HepG2 (cell line): ENCODE results near the gene EEFSEC. TPM values are rescaled to one million over a fixed set of nuclear protein-coding genes. Genes with fewer than 3 reads are reported as not detected.

Experiments
- AKAP8 ChIP-seq: sonication (generic); formaldehyde crosslinking; IDR thresholded peaks from 2 replicates; pipeline ENCODE4 v1.5.1; 2020; ENCODE audit warnings: mild to moderate bottlenecking, missing genetic modification reagents
- ATF1 ChIP-seq: IDR thresholded peaks from 2 replicates; pipeline ENCODE4 v1.6.1; 2016; ENCODE audit warnings: mild to moderate bottlenecking, control low read depth
- BCL3 ChIP-seq: sonication (generic); formaldehyde crosslinking; IDR thresholded peaks from 2 replicates; pipeline ENCODE4 v1.5.1; 2020; ENCODE audit warnings: mild to moderate bottlenecking, missing genetic modification reagents, moderate library complexity
- ERF ChIP-seq: IDR thresholded peaks from 2 replicates; pipeline ENCODE4 v1.6.1; 2018; ENCODE audit warnings: missing biosample characterization, missing genetic modification reagents
- HNRNPUL1 ChIP-seq: fragments of 200-400 bp; formaldehyde crosslinking; IDR thresholded peaks from 2 replicates; pipeline ENCODE4 v1.6.1; 2017; ENCODE audit warnings: low read depth, mild to moderate bottlenecking, low read length, moderate library complexity
- HOXA3 ChIP-seq: sonication (generic); formaldehyde crosslinking; IDR thresholded peaks from 2 replicates; pipeline ENCODE4 v1.5.0; 2020; ENCODE audit warnings: missing genetic modification reagents
- RAD21 ChIP-seq: fragments of 450-650 bp; formaldehyde crosslinking; IDR thresholded peaks from 2 replicates; pipeline ENCODE4 v1.5.0; 2020; ENCODE audit warnings: mild to moderate bottlenecking
- RBM22 ChIP-seq: fragments of 200-400 bp; formaldehyde crosslinking; optimal IDR thresholded peaks from 2 replicates; pipeline ENCODE3; 2017; ENCODE audit warnings: mild to moderate bottlenecking, low read length, moderate library complexity
- SAP130 ChIP-seq: IDR thresholded peaks from 2 replicates; pipeline ENCODE4 v1.6.1; 2016; ENCODE audit warnings: low read depth
- SETDB1 ChIP-seq: sonication (generic); formaldehyde crosslinking; IDR thresholded peaks from 2 replicates; pipeline ENCODE4 v1.5.1; 2020; ENCODE audit warnings: missing genetic modification reagents, mild to moderate bottlenecking, borderline replicate concordance
- ZC3H13 ChIP-seq: sonication (generic); formaldehyde crosslinking; IDR thresholded peaks from 2 replicates; pipeline ENCODE4 v1.8.1; 2023; ENCODE audit warnings: mild to moderate bottlenecking, missing genetic modification reagents, moderate library complexity
- polyA plus RNA-seq, 8 experiments: library from polyadenylated mRNA; depleted of rRNA in 3 of 8; stranded (reverse) in 7 of 8; unstranded in 1 of 8; fragments of >200 nt; fragmentation: Illumina TruSeq in 4 of 8; extraction: Trizol in 4 of 8; gene quantifications; 2 replicates each; pipeline versions ENCODE4 v1.2.1 to v1.2.3, GENCODE V29; 2011 to 2016; ENCODE audit warnings: low read depth in 4 of 8, missing spikeins in 1 of 8, mixed read lengths in 1 of 8; ENCODE audit not compliant: insufficient read depth in 1 of 8
- total RNA-seq, 5 experiments: library from RNA; depleted of rRNA; stranded (reverse); fragments of >200 nt; fragmentation: Illumina TruSeq; extraction: Trizol; gene quantifications; 2 replicates each; pipeline ENCODE4 v1.2.3, GENCODE V29; 2016; ENCODE audit warnings: low read depth in 1 of 5
- TF ChIP-seq, protein P1 (sequence below): sonication (generic); formaldehyde crosslinking; IDR thresholded peaks from 2 replicates; pipeline ENCODE4 v1.4.0; 2020; ENCODE audit warnings: missing genetic modification reagents, borderline replicate concordance
- TF ChIP-seq, protein P2 (sequence below): sonication (generic); formaldehyde crosslinking; IDR thresholded peaks from 2 replicates; pipeline ENCODE4 v1.5.0; 2020; ENCODE audit warnings: mild to moderate bottlenecking, missing genetic modification reagents, moderate library complexity
- TF ChIP-seq, protein P3 (sequence below): sonication (generic); formaldehyde crosslinking; IDR thresholded peaks from 2 replicates; pipeline ENCODE4 v1.5.1; 2020; ENCODE audit warnings: mild to moderate bottlenecking, missing genetic modification reagents, moderate library complexity
- TF ChIP-seq, protein P4 (sequence below): sonication (generic); formaldehyde crosslinking; IDR thresholded peaks from 2 replicates; pipeline ENCODE4 v1.4.0; 2020; ENCODE audit warnings: mild to moderate bottlenecking, missing genetic modification reagents, borderline replicate concordance

The EEFSEC gene
- total and polyA plus RNA-seq, 2 of the 13 experiments (the other 11 are each of a cell fraction or from before 2014, with no cell fraction given) = 6.4 to 24.2 TPM

DNA sequence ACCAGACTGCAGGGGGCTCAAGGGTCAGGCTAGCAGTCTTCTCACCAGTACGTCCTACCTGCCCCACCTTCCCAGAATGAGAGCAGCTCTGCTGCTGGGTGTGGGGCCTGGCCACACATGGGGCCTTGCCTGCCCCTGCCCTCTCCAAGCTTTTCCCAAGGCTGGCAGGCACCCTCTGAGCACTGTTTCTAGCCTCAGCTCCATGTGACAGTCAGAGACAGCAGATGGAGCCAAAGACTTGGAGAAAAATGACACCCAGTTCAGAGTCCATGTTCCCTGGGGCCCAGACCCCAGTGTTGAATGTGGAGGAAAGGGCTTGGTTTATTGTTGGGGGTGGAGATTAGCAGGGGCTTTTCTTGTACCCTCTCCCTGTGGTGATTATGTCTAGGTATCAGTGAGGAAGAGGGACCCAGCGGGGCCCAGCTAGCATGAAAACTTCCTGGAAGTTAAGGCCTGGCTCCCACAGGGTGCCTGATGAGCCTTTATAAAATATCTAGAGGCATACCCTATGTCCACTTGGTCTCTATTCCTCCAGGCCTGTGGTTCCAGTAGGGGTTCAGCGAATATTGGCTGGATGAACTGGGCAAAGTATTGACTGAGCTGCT is 153.8 kb downstream of the EEFSEC start (continued):
- TF ChIP-seq, protein P1, sequence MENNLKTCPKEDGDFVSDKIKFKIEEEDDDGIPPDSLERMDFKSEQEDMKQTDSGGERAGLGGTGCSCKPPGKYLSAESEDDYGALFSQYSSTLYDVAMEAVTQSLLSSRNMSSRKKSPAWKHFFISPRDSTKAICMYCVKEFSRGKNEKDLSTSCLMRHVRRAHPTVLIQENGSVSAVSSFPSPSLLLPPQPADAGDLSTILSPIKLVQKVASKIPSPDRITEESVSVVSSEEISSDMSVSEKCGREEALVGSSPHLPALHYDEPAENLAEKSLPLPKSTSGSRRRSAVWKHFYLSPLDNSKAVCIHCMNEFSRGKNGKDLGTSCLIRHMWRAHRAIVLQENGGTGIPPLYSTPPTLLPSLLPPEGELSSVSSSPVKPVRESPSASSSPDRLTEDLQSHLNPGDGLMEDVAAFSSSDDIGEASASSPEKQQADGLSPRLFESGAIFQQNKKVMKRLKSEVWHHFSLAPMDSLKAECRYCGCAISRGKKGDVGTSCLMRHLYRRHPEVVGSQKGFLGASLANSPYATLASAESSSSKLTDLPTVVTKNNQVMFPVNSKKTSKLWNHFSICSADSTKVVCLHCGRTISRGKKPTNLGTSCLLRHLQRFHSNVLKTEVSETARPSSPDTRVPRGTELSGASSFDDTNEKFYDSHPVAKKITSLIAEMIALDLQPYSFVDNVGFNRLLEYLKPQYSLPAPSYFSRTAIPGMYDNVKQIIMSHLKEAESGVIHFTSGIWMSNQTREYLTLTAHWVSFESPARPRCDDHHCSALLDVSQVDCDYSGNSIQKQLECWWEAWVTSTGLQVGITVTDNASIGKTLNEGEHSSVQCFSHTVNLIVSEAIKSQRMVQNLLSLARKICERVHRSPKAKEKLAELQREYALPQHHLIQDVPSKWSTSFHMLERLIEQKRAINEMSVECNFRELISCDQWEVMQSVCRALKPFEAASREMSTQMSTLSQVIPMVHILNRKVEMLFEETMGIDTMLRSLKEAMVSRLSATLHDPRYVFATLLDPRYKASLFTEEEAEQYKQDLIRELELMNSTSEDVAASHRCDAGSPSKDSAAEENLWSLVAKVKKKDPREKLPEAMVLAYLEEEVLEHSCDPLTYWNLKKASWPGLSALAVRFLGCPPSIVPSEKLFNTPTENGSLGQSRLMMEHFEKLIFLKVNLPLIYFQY (CRISPR knock-in tag) = no peak
- peak; percentile 77 for TF ChIP-seq RAD21 (CRISPR knock-in tag)
- no peak for TF ChIP-seq AKAP8 (CRISPR knock-in tag)
- peak; percentile 36; the same call in 1 of the 2 replicates for TF ChIP-seq SAP130 (CRISPR knock-in tag)
- TF ChIP-seq, protein P2, sequence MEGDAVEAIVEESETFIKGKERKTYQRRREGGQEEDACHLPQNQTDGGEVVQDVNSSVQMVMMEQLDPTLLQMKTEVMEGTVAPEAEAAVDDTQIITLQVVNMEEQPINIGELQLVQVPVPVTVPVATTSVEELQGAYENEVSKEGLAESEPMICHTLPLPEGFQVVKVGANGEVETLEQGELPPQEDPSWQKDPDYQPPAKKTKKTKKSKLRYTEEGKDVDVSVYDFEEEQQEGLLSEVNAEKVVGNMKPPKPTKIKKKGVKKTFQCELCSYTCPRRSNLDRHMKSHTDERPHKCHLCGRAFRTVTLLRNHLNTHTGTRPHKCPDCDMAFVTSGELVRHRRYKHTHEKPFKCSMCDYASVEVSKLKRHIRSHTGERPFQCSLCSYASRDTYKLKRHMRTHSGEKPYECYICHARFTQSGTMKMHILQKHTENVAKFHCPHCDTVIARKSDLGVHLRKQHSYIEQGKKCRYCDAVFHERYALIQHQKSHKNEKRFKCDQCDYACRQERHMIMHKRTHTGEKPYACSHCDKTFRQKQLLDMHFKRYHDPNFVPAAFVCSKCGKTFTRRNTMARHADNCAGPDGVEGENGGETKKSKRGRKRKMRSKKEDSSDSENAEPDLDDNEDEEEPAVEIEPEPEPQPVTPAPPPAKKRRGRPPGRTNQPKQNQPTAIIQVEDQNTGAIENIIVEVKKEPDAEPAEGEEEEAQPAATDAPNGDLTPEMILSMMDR (CRISPR knock-in tag) = peak; percentile 93
- no peak for TF ChIP-seq ZC3H13 (CRISPR knock-in tag)
- TF ChIP-seq ERF (CRISPR knock-in tag) = 0 out of 2 replicates have a peak, but pooled peaks have one; percentile 38
- no peak for TF ChIP-seq SETDB1 (CRISPR knock-in tag)
- no peak for TF ChIP-seq ATF1
- TF ChIP-seq HNRNPUL1 = no peak
- TF ChIP-seq, protein P3, sequence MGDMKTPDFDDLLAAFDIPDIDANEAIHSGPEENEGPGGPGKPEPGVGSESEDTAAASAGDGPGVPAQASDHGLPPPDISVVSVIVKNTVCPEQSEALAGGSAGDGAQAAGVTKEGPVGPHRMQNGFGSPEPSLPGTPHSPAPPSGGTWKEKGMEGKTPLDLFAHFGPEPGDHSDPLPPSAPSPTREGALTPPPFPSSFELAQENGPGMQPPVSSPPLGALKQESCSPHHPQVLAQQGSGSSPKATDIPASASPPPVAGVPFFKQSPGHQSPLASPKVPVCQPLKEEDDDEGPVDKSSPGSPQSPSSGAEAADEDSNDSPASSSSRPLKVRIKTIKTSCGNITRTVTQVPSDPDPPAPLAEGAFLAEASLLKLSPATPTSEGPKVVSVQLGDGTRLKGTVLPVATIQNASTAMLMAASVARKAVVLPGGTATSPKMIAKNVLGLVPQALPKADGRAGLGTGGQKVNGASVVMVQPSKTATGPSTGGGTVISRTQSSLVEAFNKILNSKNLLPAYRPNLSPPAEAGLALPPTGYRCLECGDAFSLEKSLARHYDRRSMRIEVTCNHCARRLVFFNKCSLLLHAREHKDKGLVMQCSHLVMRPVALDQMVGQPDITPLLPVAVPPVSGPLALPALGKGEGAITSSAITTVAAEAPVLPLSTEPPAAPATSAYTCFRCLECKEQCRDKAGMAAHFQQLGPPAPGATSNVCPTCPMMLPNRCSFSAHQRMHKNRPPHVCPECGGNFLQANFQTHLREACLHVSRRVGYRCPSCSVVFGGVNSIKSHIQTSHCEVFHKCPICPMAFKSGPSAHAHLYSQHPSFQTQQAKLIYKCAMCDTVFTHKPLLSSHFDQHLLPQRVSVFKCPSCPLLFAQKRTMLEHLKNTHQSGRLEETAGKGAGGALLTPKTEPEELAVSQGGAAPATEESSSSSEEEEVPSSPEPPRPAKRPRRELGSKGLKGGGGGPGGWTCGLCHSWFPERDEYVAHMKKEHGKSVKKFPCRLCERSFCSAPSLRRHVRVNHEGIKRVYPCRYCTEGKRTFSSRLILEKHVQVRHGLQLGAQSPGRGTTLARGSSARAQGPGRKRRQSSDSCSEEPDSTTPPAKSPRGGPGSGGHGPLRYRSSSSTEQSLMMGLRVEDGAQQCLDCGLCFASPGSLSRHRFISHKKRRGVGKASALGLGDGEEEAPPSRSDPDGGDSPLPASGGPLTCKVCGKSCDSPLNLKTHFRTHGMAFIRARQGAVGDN = peak; percentile 56
- no peak for TF ChIP-seq RBM22
- TF ChIP-seq HOXA3 (CRISPR knock-in tag) = no peak
- TF ChIP-seq BCL3 (CRISPR knock-in tag) = no peak
- TF ChIP-seq, protein P4, sequence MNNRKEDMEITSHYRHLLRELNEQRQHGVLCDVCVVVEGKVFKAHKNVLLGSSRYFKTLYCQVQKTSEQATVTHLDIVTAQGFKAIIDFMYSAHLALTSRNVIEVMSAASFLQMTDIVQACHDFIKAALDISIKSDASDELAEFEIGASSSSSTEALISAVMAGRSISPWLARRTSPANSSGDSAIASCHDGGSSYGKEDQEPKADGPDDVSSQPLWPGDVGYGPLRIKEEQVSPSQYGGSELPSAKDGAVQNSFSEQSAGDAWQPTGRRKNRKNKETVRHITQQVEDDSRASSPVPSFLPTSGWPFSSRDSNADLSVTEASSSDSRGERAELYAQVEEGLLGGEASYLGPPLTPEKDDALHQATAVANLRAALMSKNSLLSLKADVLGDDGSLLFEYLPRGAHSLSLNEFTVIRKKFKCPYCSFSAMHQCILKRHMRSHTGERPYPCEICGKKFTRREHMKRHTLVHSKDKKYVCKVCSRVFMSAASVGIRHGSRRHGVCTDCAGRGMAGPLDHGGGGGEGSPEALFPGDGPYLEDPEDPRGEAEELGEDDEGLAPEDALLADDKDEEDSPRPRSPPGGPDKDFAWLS (CRISPR knock-in tag) = 0 out of 2 replicates have a peak, but pooled peaks have one; percentile 45
